Measurements from ENCODE around the gene FCN3.
A peak's percentile ranks its signal among the peaks of the same experiment; 100 is the strongest.

The FCN3 gene

GRCh38 chr1:27380224-27380623 lies 5.6 kb upstream of the FCN3 start:
- no peak for DNase-seq (ENCODE audit: low spot score)

DNA sequence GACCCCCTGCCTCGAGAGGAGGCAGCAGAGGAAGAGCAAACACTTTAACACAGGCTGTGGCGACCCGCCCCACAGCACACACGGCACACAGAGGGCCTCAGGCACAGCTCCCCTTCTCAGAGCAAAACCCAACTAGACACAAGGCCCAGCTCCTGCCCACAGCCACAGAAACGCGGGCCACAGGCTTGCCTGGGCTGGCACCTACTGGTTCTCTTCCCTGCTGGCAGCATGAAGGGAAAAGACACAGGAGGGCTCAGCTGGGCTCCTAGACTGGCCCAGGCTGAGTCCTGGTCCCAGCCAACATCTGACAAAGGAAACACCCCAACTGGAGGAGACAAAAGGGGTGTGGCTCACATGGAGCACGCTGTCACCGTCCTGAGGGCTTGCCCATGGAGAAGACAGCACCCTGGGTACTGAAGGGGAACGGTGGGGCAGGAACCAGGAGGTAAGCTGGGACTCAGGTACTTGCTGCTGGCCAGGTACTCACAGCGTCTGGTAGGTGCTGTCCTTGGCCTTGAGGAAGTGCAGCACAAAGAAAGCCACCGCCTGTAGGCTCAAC lies 5.0 kb upstream of the FCN3 start:
- no peak for DNase-seq (ENCODE audit: low spot score)

- DNase-seq (ENCODE audit: low spot score), result no peak
Observed at GRCh38 chr1:27377760-27378495, 3.3 kb upstream of the FCN3 start.

DNA sequence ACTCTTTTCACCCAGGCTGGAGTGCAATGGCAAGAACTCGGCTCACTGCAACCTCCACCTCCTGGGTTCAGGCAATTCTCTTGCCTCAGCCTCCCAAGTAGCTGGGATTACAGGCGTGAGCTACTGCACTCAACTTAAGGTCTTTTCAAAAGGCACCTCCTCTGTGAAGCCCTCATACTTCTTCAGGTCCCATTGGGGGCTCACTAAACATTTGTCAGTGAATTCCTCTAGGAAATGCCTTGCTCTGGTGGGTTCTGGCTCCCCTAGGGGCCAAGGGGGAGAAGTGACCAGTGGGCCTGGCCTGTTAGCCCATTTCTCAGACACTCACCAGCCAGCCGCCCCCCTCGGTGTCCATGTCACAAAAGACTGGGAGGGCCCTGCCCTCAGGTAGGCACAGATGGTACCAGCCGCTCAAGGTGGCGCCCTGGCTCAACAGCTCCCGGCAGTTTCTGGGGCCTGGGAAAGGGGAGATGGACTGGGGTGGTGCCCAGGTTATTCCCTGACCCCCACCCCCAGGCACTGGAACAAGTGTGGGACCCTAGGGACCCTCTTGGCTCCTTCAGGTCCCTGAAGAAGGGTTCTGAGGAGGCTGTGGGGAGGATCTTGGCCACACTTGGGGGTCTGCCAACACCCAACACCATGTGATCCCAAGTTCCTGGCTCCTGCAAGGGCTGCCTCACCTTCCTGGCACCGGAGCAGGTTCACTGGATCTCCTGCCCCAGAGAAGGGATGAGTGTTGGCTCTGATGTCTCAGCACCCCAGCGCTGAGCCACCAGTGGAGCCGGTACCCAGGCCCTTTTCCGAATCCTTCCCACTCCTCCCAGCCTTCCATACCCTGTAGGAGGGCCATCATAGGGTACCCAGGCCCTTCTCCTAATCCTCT lies 1.6 kb downstream of the FCN3 start:
- DNase-seq (ENCODE audit: low spot score), result no peak

GRCh38 chr1:27372022-27372807 lies 2.4 kb downstream of the FCN3 start:
- no peak for DNase-seq (ENCODE audit: low spot score)

GRCh38 chr1:27368869-27369582 lies 5.6 kb downstream of the FCN3 start:
- DNase-seq (ENCODE audit: low spot score), result no peak

- no peak for DNase-seq (ENCODE audit: low spot score)
Observed at GRCh38 chr1:27367160-27367650, 7.4 kb downstream of the FCN3 start.

GRCh38 chr1:27366411-27367159 lies 8.0 kb downstream of the FCN3 start, which contains the start of gene MAP3K6:
MAP3K6 (minus strand) TSS chr1:27366961; CDS start chr1:27366597, 364 bp downstream.
- DNase-seq (ENCODE audit: low spot score), result peak; percentile 78

DNA sequence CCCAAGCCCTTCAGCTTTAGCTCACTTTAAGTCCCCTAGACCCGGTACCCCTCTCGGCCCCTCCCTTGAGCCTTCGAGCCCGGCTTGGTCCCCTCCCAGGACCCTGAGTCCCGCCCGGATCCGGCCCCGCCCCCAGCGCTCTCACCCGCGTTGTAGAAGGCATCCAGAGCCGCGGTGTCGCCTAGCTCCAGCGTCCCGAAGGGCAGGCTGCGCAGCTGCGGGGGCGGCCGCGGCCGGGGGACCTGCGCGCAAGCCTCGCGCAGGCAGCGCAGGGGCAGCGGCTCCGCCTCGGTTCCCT lies 8.6 kb downstream of the FCN3 start:
- peak; percentile 82 for DNase-seq (ENCODE audit: low spot score)

DNA sequence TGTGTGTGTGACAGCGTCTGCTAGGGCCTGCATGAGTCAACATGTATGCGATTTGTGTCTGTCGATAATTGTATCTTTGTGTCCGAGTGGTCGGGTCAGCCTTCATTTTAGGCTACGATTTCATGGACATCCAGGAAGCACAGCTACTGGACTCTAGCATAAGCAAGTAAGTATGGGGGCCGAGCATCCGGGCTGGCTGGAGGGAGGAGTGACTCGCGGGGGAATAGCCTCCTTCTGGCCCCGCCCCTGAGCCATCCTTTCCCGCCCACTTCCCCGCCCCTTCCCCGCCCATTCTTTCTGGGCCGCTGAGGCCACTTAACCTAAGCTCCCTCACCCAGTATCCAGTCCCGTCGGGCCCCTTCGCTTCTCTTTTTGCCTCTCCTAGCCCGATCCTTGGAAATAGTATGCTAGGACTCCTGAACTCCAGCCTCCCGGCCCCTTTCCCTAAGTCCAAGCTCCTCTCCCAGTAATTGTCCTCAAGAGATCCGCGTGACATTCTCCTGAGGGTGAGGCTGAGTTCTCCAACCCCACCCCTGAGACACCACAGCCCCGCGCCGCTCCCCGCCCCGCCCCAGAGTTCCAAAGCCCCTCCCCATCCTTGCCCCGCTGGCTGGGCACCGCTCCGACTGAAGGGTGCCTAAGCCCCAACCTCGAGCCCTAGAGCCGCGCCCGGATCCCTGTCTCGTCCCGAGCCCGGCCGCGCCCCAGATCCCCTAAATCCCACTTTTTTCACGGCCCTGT lies 9.1 kb downstream of the FCN3 start:
- peak; percentile 87 for DNase-seq (ENCODE audit: low spot score)

- DNase-seq (ENCODE audit: low spot score), result no peak
Observed at GRCh38 chr1:27364696-27365371, 9.8 kb downstream of the FCN3 start.

DNA sequence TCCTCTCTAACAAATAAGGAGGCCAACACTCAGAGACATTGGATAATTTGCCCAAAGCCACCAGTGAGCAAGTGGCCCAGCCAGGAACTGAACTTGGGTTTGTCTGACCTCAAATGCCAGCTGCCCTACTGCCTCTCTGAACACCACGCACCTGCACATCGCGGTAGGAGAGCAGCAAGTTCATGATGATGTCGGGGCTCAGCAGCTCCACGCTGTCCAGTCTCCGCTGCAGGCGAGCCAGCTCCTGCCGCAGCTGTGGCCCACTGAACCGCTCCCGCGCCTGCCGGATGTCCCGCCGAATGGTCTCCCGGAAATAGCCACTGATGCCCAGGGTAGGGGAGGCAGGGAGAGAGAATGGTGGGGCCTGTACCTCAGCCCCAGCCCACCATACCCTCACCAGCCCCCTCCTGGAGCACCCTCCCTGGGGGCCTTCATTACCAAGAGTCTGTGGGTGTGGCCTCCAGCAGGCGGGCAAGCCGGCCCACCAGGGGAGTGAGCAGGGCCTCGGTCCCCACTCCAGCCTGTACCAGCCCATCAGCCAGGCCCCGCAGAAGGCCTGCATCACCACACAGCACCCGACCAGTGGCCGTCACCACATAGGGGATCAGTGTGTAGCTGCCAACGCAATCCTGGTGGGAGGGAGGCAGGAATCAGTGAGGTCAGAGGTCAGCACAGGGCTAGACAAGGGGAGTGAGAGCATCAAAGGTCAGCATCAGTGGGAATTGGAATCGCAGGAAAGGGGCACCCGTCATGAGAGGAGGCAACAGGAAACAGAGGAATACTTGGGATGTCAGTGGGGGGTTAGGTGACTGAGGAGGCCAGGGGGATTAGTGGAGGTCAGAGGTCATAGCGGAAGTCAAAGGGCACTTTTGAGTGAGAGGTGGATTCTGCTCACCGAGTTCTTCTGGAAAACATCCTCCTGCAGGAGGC lies 10.6 kb downstream of the FCN3 start:
- DNase-seq (ENCODE audit: low spot score), result no peak

- DNase-seq (ENCODE audit: low spot score), result no peak
Observed at GRCh38 chr1:27361553-27361952, 13.1 kb downstream of the FCN3 start.

DNA sequence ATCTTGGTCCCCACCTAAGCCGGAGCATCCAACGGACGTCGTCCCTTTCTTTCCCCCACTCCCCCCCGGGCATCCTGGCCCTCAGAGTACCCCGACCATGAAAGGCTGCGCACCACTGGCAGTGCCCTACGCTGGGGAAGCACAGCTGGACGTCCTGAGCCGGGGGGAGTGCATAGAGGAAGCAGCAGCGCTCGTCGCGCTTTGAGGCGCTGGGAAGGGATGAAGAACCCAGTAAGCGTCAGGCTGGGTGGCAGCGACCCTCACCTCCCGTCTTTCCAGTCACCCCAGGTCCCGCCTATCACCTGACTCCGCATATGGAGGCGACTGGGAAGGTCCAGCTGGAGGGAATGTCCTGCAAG lies 13.6 kb downstream of the FCN3 start:
- DNase-seq (ENCODE audit: low spot score), result no peak

DNA sequence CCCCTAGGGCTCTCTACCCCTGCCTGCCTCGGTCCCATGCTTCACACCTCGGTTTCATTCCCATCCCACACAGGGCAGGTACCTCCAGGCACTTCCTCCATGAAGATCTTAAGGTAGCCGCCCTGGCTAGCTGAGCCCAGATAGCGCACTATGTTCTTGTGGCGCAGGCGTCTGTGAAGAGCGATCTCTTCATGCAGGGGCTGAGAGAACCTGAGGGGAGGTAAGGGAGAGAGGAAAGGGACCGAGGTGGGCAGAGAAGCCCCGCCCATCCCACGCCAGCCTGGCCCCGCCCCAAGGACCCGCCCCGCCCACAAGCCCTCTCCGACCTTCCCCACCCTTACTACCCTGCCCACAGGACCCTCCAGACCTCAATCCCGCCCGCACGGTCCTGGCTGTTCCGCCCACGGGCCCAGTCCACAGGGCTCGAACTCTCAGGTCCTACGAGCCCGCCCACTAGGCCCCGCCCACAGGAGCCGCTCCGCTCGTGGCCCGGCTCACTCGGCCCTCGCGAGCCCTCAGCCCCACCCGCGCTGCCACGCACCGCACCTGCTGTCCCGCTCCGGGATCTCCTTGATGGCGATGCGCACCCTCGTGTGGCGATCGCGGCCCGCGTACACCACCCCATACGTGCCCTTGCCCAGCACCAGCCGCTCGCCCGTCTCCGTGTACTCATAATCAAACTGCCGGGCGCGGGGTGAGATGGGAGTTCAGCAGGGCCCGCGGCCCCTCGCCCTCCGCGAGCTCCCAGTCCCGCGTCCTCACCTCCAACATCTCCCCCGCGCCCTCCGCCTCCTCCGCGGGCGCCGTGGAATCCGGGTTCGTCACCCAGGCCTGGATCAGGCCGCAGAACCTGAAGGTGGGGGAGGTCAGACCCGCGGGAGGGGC lies 14.2 kb downstream of the FCN3 start:
- DNase-seq (ENCODE audit: low spot score), result no peak

- no peak for DNase-seq (ENCODE audit: low spot score)
Observed at GRCh38 chr1:27359822-27360158, 14.8 kb downstream of the FCN3 start.

GRCh38 chr1:27358928-27359313 lies 15.7 kb downstream of the FCN3 start:
- no peak for DNase-seq (ENCODE audit: low spot score)

Measured in SW480 (cell line).